ENCODE measurements around the gene DLK1. TPM values are rescaled to one million over a fixed set of nuclear protein-coding genes. Genes with fewer than 3 reads are reported as not detected.

Gene DLK1
- total and polyA plus RNA-seq, 2 of the 4 experiments (the other 2 are of a cell fraction) = under 0.01 to 0.07 TPM

DNA sequence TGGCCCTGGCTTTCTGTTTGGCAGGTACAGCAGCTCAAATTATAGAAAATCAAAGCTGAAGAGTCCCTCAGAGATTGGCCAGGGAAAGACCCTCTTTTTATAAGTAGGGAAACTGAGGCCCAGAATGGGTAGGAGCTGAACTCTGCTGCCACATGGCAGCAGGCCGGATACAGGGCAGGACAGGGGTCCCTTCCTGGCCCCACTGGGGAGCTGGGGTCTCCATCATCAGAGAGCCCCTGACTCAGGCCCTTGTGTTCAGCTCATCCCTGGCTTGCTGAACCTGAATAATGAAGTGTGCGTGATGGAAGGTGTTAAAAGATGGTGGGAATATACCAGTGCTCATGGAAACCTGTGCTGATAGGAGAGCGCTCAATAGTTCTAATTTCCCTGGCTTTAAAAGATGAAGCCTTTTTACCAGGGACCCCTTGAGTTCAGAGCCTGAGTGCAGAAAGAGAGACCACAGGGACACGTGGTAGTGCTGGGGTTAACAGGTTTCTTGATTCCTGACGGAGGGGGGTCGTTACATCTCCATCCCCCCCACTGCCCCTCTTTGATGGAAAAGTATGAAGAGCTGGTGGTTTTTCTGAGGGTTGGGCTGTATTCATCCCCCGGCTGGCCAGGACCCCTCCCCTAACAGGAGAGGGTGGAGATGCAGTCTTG, 4.4 kb downstream of the DLK1 start:
- ATAC-seq (ENCODE audit: low read depth) (no peak), DNase-seq (no peak)
- Histone ChIP-seq H3K23ac (ENCODE audit: low read depth, low read length) (no peak overlapping the region), H3K4me1 (ENCODE audit: control insufficient read depth, insufficient read depth, low read length) (no peaks in the 10 kb centered on the region), H2AK9ac (replicated peaks; ENCODE audit: low read depth, low read length, poor library complexity) (no peak overlapping the region), H3K36me3 (ENCODE audit: control insufficient read depth, insufficient read depth, low read length) (no peaks in the 10 kb centered on the region), H2AK5ac (ENCODE audit: low read depth, low read length) (no peak overlapping the region), H3K4me2 (ENCODE audit: low read depth, low read length) (no peak overlapping the region), H3K27ac (ENCODE audit: insufficient read depth, low read length) (no peak overlapping the region), H4K20me1 (ENCODE audit: insufficient read depth, low read length) (no peaks in the 10 kb centered on the region; the same call in 1 of the 2 replicates), H2BK15ac (ENCODE audit: low read depth, low read length) (no peak overlapping the region), H2BK120ac (ENCODE audit: low read depth, low read length) (no peak overlapping the region), H2AFZ (replicated peaks; ENCODE audit: low read length, poor library complexity) (no peak overlapping the region), H3K56ac (ENCODE audit: extremely low read depth, insufficient read depth, low read length) (no peak overlapping the region), H3K79me1 (ENCODE audit: low read depth in 1 of 2, low read length in 2 of 2) (no peaks in the 10 kb centered on the region), H3K4ac (ENCODE audit: low read depth, low read length) (no peak overlapping the region), H3K18ac (ENCODE audit: low read depth, low read length) (no peak overlapping the region), H3K27me3 (ENCODE audit: control insufficient read depth, insufficient read depth, low read length) (peaks cover 81% of the 10 kb centered on the region), H3K4me3 (ENCODE audit: insufficient read depth, low read depth, low read length) (no peak overlapping the region), H3K9me1 (ENCODE audit: insufficient read depth, low read length) (no peaks in the 10 kb centered on the region), H3K9ac (ENCODE audit: low read depth, low read length) (no peak overlapping the region), H3K14ac (replicated peaks; ENCODE audit: low read depth, low read length) (no peak overlapping the region), H4K5ac (ENCODE audit: low read depth, low read length) (no peak overlapping the region), H4K91ac (ENCODE audit: insufficient read depth, low read depth, low read length) (no peak overlapping the region), H2BK20ac (ENCODE audit: low read depth, low read length) (no peak overlapping the region), H4K8ac (ENCODE audit: low read depth in 2 of 2, low read length in 2 of 2) (no peak overlapping the region), H2BK5ac (ENCODE audit: low read depth, low read length, poor library complexity, severe bottlenecking) (no peak overlapping the region), H3K9me3 (ENCODE audit: control insufficient read depth, insufficient read depth, low read length) (no peaks in the 10 kb centered on the region)
- ChIA-PET POLR2A (ENCODE audit: unreplicated experiment) (interaction anchor here (1.0 kb wide), 1 partner anchor 38 kb away, joined by 4 read pairs; no protein-coding TSS in a partner anchor), CTCF (no interaction called here)
- TF ChIP-seq CEBPB (IDR thresholded peaks at IDR 0.05; ENCODE audit: low read depth, low read length) (no peak), BHLHE40 (IDR thresholded peaks at IDR 0.05; ENCODE audit: low read depth, low read length) (no peak), MAZ (IDR thresholded peaks at IDR 0.05; ENCODE audit: borderline replicate concordance, low read depth, low read length) (no peak), MAFK (IDR thresholded peaks at IDR 0.05; ENCODE audit: low read depth, low read length) (no peak), CHD1 (IDR thresholded peaks at IDR 0.05; ENCODE audit: low read depth, low read length) (no peak), SMC3 (IDR thresholded peaks at IDR 0.05; ENCODE audit: low read depth, low read length) (no peak), RFX5 (IDR thresholded peaks at IDR 0.05; ENCODE audit: low read depth, low read length) (no peak), RCOR1 (IDR thresholded peaks at IDR 0.05; ENCODE audit: insufficient replicate concordance, low read length) (no peak), NFE2L2 (IDR thresholded peaks at IDR 0.05; ENCODE audit: low read depth, low read length) (no peak), RAD21 (IDR thresholded peaks at IDR 0.05; ENCODE audit: low read length) (no peak), MXI1 (IDR thresholded peaks at IDR 0.05; ENCODE audit: borderline replicate concordance, low read depth, low read length) (no peak), FOS (IDR thresholded peaks at IDR 0.05; ENCODE audit: low read depth, low read length) (no peak)
- TF ChIP-seq, protein P1, sequence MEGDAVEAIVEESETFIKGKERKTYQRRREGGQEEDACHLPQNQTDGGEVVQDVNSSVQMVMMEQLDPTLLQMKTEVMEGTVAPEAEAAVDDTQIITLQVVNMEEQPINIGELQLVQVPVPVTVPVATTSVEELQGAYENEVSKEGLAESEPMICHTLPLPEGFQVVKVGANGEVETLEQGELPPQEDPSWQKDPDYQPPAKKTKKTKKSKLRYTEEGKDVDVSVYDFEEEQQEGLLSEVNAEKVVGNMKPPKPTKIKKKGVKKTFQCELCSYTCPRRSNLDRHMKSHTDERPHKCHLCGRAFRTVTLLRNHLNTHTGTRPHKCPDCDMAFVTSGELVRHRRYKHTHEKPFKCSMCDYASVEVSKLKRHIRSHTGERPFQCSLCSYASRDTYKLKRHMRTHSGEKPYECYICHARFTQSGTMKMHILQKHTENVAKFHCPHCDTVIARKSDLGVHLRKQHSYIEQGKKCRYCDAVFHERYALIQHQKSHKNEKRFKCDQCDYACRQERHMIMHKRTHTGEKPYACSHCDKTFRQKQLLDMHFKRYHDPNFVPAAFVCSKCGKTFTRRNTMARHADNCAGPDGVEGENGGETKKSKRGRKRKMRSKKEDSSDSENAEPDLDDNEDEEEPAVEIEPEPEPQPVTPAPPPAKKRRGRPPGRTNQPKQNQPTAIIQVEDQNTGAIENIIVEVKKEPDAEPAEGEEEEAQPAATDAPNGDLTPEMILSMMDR (conservative IDR thresholded peaks at IDR 0.05; ENCODE audit: low read depth, low read length) = no peak
- TF ChIP-seq, protein P2, sequence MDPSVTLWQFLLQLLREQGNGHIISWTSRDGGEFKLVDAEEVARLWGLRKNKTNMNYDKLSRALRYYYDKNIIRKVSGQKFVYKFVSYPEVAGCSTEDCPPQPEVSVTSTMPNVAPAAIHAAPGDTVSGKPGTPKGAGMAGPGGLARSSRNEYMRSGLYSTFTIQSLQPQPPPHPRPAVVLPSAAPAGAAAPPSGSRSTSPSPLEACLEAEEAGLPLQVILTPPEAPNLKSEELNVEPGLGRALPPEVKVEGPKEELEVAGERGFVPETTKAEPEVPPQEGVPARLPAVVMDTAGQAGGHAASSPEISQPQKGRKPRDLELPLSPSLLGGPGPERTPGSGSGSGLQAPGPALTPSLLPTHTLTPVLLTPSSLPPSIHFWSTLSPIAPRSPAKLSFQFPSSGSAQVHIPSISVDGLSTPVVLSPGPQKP (IDR thresholded peaks at IDR 0.05; ENCODE audit: borderline replicate concordance, low read depth, low read length) = no peak
- TF ChIP-seq, protein P3, sequence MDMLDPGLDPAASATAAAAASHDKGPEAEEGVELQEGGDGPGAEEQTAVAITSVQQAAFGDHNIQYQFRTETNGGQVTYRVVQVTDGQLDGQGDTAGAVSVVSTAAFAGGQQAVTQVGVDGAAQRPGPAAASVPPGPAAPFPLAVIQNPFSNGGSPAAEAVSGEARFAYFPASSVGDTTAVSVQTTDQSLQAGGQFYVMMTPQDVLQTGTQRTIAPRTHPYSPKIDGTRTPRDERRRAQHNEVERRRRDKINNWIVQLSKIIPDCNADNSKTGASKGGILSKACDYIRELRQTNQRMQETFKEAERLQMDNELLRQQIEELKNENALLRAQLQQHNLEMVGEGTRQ (IDR thresholded peaks at IDR 0.05; ENCODE audit: low read depth, low read length) = no peak
- whole genome bisulfite sequencing, 2 experiments (ENCODE audit: extremely low coverage in 2 of 2, insufficient read length in 1 of 2) = 100% methylated on average over 2 of the region's 7 CpGs; no CpG with 5 or more reads in 1 of the 2 experiments
- in situ Hi-C loops (cut with MboI; ENCODE audit: low sequenced_read_pairs) (no loop called here), dilution Hi-C loops (cut with HindIII; ENCODE audit: low sequenced_read_pairs, unreplicated experiment) (no loop called here), intact Hi-C loops (cut with micrococcal nuclease) (no loop called here)
- no TSS peak for BruUV-seq (replicated peaks)
